MG63 (cell line): ENCODE data around the gene MYL11. TPM values are rescaled to one million over a fixed set of nuclear protein-coding genes. Genes with fewer than 3 reads are reported as not detected.
"Not testable (repeated sequence)": the region's sequence is repeated elsewhere in the genome, so short reads cannot be mapped to it uniquely, and the experiment has no call there.

Experiments used
- DNase-seq: peaks from one replicate; pipeline ENCODE4 v3.0.0-alpha.2; 2020
- H3K27me3 ChIP-seq: fragments of 250-450 bp; sonication (Bioruptor Pico); 2 replicates; pipeline ENCODE4 v1.5.1; 2020; ENCODE audit warnings: mild to moderate bottlenecking, moderate library complexity
- H3K36me3 ChIP-seq: fragments of 250-450 bp; sonication (Bioruptor Pico); 2 replicates; pipeline ENCODE4 v1.5.1; 2020; ENCODE audit warnings: mild to moderate bottlenecking, moderate library complexity
- H3K4me3 ChIP-seq: fragments of 250-450 bp; sonication (Bioruptor Pico); 2 replicates; pipeline ENCODE4 v1.5.1; 2020; ENCODE audit warnings: mild to moderate bottlenecking, moderate library complexity
- H3K9me3 ChIP-seq: fragments of 250-450 bp; sonication (Bioruptor Pico); 2 replicates; pipeline ENCODE4 v1.5.1; 2020; ENCODE audit warnings: mild to moderate bottlenecking, moderate library complexity
- total RNA-seq: library from RNA; depleted of rRNA; stranded (reverse); fragments of >200 nt; shearing (Covaris generic); gene quantifications from 2 replicates; pipeline ENCODE4 v1.2.3, GENCODE V29; 2014; ENCODE audit warnings: low replicate concordance

Gene MYL11
- total RNA-seq, 1 experiment from 2014 or later: not detected

- H3K9me3 ChIP-seq: no peaks in the 10 kb centered on the region
- peak overlapping the region; percentile 62 for H3K4me3 ChIP-seq
- no peaks in the 10 kb centered on the region for H3K27me3 ChIP-seq
- H3K36me3 ChIP-seq: peaks cover 2% of the 10 kb centered on the region; the same call in 1 of the 2 replicates
- DNase-seq: peak; percentile 99
Observed at GRCh38 chr16:30378236-30379157, 3.9 kb downstream of the MYL11 start.

GRCh38 chr16:30379158-30379783, 4.7 kb downstream of the MYL11 start:
- no peak for DNase-seq
- peaks cover 2% of the 10 kb centered on the region; the same call in 1 of the 2 replicates for H3K36me3 ChIP-seq
- H3K9me3 ChIP-seq: no peaks in the 10 kb centered on the region
- peak overlapping the region; percentile 62 for H3K4me3 ChIP-seq
- no peaks in the 10 kb centered on the region for H3K27me3 ChIP-seq

- Histone ChIP-seq H3K4me3 (no peak overlapping the region), H3K9me3 (no peaks in the 10 kb centered on the region), H3K36me3 (peaks cover 2% of the 10 kb centered on the region; the same call in 1 of the 2 replicates), H3K27me3 (no peaks in the 10 kb centered on the region)
- no peak for DNase-seq
Observed at GRCh38 chr16:30380072-30380802, 5.6 kb downstream of the MYL11 start.

GRCh38 chr16:30380803-30381208, 6.2 kb downstream of the MYL11 start:
- no peak for DNase-seq
- Histone ChIP-seq H3K36me3 (peaks cover 2% of the 10 kb centered on the region; the same call in 1 of the 2 replicates), H3K9me3 (no peaks in the 10 kb centered on the region), H3K4me3 (no peak overlapping the region), H3K27me3 (no peaks in the 10 kb centered on the region)

- Histone ChIP-seq H3K36me3 (peaks cover 2% of the 10 kb centered on the region; the same call in 1 of the 2 replicates), H3K4me3 (no peak overlapping the region), H3K9me3 (no peaks in the 10 kb centered on the region), H3K27me3 (no peaks in the 10 kb centered on the region)
- DNase-seq: no peak
Observed at GRCh38 chr16:30381291-30382041, 6.9 kb downstream of the MYL11 start.

GRCh38 chr16:30382111-30382881, 7.7 kb downstream of the MYL11 start, which contains the start of gene SEPTIN1:
Gene SEPTIN1 (minus strand): TSS chr16:30382561. CDS start chr16:30382542, 19 bp downstream.
- Histone ChIP-seq H3K27me3 (no peaks in the 10 kb centered on the region), H3K36me3 (peaks cover 2% of the 10 kb centered on the region; the same call in 1 of the 2 replicates), H3K9me3 (no peaks in the 10 kb centered on the region), H3K4me3 (no peak within 1 kb of the TSS)
- no peak for DNase-seq

GRCh38 chr16:30383521-30383920, 8.9 kb downstream of the MYL11 start:
- Histone ChIP-seq H3K9me3 (no peaks in the 10 kb centered on the region), H3K36me3 (peaks cover 2% of the 10 kb centered on the region; the same call in 1 of the 2 replicates), H3K4me3 (no peak overlapping the region), H3K27me3 (no peaks in the 10 kb centered on the region)
- no peak for DNase-seq

- no peak for DNase-seq
Observed at GRCh38 chr16:30394592-30395154, 20.1 kb downstream of the MYL11 start.

GRCh38 chr16:30395155-30395991, 20.8 kb downstream of the MYL11 start, which contains the start of gene ZNF48:
Gene ZNF48 (plus strand): TSS chr16:30395420. CDS start chr16:30395795, 375 bp downstream.
- H3K36me3 ChIP-seq: peaks cover 17% of the 10 kb centered on the region

More at GRCh38 chr16:30394592-30395154, 20.1 kb downstream of the MYL11 start:
- Histone ChIP-seq H3K4me3 (peak overlapping the region; percentile 97), H3K9me3 (no peaks in the 10 kb centered on the region), H3K36me3 (peaks cover 17% of the 10 kb centered on the region), H3K27me3 (no peaks in the 10 kb centered on the region)

GRCh38 chr16:30395992-30396585, 21.5 kb downstream of the MYL11 start:
- H3K27me3 ChIP-seq: no peaks in the 10 kb centered on the region
- H3K4me3 ChIP-seq: peak overlapping the region; percentile 97
- peak; percentile 59 for DNase-seq
- H3K9me3 ChIP-seq: no peaks in the 10 kb centered on the region
- peaks cover 17% of the 10 kb centered on the region for H3K36me3 ChIP-seq

More at GRCh38 chr16:30395155-30395991, 20.8 kb downstream of the MYL11 start, which contains the start of gene ZNF48:
- no peaks in the 10 kb centered on the region for H3K27me3 ChIP-seq
- DNase-seq: peak; percentile 86
- H3K4me3 ChIP-seq: peak within 1 kb of the TSS; percentile 97
- no peaks in the 10 kb centered on the region for H3K9me3 ChIP-seq

GRCh38 chr16:30396627-30397026, 22.0 kb downstream of the MYL11 start:
- not testable (repeated sequence) for DNase-seq
- H3K36me3 ChIP-seq: peaks cover 17% of the 10 kb centered on the region

GRCh38 chr16:30397056-30397455, 22.5 kb downstream of the MYL11 start:
- peaks cover 17% of the 10 kb centered on the region for H3K36me3 ChIP-seq
- DNase-seq: no peak
- no peaks in the 10 kb centered on the region for H3K9me3 ChIP-seq
- no peak overlapping the region for H3K4me3 ChIP-seq
- no peaks in the 10 kb centered on the region for H3K27me3 ChIP-seq

More at GRCh38 chr16:30396627-30397026, 22.0 kb downstream of the MYL11 start:
- H3K27me3 ChIP-seq, H3K9me3 ChIP-seq: not testable (repeated sequence)
- peak overlapping the region; percentile 97; the same call in 1 of the 2 replicates for H3K4me3 ChIP-seq

- Histone ChIP-seq H3K4me3 (no peak overlapping the region), H3K9me3 (no peaks in the 10 kb centered on the region), H3K36me3 (peaks cover 17% of the 10 kb centered on the region), H3K27me3 (no peaks in the 10 kb centered on the region)
- no peak for DNase-seq
Observed at GRCh38 chr16:30397776-30398660, 23.4 kb downstream of the MYL11 start.
